DMS 273 (cell line): ENCODE results near the gene GALNT9.
"Not testable (repeated sequence)": the region's sequence is repeated elsewhere in the genome, so short reads cannot be mapped to it uniquely, and the experiment has no call there.

Experiments
- DNase-seq: peaks from one replicate; lab custom pipeline; 2025; ENCODE audit not compliant: unreplicated experiment; lab: John Stamatoyannopoulos, UW

GALNT9 gene

DNA sequence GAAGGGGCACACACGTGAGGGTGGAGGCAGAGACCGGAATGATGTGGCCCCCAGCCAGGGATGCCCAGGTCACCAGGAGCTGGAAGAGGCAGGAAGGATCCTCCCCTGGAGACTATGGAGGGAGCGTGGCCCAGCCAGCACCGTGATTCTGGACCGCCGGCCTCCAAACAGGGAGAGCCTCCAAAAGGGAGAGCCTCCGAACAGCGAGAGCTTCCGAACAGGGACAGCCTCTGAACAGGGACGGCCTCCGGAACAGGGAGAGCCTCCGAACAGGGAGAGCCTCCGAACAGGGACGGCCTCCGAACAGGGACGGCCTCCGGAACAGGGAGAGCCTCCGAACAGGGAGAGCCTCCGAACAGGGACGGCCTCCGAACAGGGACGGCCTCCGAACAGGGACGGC is 33.8 kb downstream of the GALNT9 start:
- DNase-seq: not testable (repeated sequence)

DNA sequence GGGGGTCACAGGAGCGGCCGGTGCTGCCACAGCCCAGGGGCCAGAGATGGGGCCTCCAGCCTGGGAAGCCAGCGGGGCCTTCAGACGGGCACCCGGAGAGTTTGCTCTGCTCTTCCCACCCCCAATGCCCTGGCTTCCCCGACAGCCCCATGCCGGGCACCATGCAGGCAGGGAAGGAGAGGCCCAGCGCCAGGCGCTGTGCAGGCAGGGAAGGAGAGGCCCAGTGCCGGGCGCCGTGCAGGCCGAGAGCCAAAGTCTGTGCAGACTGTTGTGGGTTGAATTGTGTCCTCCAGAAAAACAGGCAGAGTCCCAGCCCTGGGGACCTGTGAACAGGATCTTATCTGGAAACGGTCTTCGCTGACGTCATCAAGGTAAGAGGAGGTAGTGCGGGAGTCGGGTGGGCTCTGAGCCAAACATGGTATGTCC is 34.3 kb downstream of the GALNT9 start:
- DNase-seq: no peak

DNA sequence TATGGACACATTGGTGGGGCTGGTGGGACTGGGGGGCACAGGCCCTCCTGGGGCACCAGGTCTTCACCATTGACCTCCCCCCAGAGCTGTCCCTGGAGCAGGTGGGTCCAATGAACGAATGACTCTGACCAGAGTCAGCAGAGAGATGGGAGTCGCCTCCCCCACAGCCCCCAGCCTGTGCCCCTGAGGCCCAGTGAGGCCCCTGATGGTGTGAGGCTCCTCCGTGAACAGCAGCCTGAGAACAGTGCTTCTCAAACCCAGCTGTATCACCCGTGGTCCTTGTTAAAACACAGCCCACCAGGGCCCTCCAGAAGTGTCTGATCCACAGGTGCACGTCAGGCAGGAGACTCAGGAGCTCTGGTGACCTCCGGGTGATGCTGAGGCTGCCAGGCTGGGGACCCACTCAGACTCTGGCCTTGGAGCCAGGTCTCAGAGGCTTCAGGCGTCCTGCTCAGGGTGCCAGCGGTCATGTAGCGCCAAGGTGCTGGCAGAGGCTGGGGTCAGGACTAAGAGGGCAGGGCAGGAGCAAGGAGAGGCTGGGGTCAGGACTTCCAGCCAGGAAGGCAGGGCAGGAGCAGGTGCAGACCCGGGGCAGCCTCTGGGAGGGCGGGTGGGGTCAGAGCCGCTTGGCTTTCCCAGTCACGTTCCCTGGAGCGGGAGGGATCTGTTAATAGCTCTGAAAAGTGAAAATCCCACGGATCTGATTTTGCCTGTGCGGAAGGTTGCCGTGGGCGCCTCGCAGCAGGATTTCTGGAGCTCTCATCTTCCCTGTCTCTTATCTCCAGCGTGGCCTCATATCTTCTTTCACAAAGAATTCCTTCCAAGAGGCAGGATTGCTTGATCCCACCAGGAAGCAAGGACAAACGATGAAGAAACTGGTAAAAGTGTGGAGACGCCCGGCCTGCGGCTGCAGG is 35.0 kb downstream of the GALNT9 start:
- DNase-seq: no peak

DNA sequence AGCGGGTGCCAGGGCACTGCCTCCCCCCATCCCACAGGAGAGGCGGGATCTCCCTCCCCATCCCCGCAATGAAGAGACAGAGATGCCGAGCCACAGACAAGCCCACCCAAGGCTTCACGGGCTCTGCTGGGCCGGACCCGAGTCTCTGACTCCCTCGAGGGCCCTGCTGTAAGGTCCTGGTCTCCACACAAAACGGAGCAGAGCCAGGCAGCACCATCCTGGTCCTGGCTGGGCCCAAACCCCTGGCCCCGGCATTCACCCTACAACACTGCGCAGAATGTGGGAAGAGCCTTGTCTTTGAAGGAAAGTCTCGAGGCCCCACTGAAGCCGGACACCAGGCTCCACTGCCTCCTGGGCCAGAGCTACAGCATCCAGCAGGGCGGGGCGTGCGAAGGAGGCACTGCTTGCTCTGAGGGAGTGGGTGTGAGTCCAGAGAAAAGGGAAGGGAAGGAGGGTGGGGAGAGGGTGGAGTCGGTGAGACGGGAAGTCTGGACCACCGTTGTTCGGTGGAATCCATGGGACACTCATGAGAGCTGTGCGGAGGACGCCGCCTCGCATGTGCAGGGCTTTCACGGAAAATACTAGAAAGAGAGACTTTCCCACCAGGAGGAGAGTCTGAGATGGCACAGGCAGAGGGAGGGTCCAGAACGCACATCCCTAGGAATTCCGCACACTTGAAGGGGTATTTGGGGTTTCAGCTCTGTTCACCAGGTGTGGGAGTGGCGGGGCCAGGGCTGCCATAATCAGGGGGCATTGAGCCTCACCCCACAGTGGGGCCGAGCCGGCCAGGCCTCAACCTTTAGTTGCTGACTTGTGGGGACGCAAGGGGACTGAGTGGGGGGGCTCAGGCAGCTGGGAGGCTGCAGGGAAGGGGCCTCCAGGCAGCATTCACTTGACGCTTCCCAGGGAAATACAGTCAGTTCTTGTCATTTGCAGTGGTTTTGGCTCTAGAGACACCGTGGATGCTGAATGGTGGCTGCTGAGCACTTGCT is 36.8 kb downstream of the GALNT9 start:
- no peak for DNase-seq

DNA sequence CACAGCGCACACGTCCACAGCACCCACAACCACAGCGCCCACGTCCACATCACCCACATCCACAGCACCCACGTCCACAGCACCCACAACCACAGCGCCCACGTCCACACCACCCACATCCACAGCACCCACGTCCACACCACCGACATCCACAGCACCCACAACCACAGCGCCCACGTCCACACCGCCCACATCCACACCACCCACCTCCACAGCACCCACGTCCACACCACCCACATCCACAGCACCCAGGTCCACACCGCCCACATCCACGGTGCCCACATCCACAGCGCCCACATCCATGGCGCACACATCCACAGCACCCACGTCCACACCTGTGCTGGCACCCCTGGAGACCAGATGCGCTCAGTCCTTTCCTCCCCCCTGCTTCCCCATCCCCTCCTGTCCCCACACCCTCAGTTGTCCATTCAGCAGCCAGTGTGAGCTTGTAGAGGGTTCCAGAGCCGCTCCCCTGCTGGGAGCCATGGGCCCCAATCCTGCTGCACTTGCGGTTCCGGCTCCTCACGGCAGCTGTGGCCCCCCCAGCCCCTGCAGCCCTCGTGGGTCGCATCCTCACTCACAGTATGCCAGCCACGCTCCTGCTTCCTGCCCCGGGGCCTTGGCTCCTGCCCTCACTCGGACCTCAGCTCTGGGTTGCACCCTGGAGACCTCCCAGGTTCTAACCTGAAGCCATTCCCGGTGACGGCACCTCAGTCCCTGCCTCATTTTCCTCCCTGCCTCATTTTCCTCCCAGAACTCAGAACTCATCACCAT is 37.8 kb downstream of the GALNT9 start:
- no peak for DNase-seq

DNA sequence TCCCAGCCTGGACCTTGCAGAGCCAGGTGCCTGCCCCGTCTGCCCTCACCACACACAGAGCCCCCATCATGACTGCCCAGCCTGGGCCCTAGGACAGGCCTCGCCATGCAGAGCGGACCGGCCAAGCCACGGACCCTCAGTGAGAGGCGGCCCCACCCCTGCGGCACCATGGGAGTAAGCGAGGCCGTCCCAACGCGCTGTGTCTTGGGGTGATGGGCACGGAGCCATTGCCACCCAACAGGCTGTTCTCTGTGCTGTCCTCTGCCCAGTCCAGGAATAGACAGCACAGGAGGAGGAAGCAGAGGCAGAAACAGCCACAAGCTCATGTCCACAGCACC is 39.2 kb downstream of the GALNT9 start:
- DNase-seq: no peak

DNA sequence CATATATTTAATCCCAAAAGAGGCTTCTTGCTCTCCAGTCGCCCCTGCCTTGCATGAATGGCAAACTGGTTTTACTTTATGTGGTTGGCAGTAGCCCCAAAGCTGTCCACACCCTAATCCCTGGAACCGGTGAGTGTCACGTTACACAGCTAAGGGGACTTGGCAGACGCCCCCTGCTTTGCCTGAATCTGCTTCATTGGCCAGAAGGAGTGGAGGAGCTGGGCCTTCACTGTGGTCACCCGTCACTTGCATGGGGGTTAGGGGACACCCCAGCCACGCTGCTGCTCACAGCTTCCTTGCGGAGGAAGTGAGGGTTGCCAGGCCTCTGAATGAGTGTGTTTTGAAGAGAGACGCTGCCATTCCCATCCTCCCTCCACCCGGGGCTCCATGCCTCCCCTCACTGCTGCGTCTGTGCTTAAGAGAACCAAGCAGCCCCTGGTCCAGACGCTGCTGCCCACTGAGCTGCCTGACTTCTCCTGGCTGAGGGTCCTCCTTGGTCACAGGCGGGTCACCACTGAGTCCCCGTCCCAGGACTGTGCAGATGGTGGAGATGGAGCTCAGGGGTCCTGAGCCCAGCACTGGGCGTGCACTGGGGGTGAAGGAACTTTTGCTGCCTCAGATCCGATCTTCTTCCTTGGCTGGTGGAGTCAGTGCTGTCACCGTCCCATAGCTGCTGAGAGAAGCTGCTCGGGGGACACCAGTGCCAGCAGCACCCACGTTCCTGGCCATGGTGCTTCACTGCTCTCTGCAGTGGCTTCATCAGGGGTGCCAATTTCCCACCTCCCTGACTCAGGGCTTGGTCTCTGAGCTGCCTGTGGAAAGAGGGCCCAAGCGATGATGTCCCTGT is 39.8 kb downstream of the GALNT9 start:
- DNase-seq: peak; percentile 30

DNA sequence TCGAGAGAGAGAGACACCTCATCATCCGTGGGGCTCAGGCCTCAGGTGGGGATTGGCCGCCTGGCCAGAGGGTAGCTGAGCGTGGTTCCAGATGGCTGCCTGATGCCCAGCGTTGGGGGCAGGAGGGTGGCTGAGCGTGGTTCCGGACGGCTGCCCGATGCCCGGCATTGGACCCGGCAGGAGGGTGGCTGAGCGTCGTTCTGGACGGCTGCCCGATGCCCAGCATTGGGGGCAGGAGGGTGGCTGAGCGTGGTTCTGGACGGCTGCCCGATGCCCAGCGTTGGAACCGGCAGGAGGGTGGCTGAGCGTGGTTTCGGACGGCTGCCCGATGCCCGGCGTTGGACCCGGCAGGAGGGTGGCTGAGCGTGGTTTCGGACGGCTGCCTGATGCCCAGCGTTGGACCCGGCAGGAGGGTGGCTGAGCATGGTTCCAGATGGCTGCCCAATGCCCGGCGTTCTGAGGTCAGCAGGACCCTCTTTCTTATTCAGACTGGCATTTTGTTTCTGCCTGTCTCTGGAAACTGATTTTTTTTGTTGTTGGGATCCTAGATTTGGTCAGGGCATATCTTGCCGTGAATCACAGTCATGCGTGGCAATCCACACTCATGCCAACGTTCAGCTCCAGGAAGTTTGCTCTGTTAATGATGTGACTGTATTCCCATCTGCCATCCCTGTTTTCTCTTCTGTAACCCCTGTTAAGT is 40.7 kb downstream of the GALNT9 start:
- no peak for DNase-seq

DNA sequence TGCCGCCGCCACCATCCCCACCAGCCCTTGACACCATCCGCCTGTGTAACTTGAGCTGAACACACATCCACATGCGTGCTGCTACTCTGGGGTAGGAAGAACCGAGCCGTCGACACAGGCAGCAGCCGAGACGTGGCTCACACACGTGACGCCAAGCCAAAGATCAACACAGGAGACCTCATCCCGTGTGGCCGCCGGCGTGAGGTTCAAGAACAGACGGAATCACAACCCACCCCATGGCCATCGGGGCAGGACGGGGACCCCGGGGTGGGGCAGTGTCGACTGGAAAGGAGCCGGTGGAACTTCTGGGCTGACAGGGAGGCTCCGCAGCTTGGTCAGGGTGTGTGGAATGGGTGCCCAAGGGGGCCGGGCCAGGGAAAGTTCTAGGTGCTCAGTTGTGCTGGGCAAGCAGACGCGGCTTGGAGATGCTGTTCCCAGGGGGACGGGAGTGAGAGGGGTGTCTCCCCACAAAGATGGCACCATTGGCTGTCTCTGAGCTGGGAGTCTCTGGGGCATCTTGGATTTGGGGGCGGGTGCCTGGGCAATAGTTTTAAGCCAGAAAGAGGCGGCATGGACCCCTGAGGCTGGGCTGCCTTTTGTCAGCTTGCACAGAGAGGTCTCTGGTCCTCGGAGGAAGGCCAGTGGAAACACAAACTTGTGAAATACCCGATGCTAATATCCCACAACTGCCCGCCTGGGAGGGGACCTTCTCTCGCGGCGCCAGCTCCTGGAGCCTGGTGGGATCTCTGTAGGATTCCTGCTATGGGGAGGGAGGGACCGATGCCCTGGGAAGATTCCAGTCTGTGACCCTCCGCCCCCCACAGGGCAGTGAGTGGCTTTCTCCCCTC is 41.8 kb downstream of the GALNT9 start:
- no peak for DNase-seq

DNA sequence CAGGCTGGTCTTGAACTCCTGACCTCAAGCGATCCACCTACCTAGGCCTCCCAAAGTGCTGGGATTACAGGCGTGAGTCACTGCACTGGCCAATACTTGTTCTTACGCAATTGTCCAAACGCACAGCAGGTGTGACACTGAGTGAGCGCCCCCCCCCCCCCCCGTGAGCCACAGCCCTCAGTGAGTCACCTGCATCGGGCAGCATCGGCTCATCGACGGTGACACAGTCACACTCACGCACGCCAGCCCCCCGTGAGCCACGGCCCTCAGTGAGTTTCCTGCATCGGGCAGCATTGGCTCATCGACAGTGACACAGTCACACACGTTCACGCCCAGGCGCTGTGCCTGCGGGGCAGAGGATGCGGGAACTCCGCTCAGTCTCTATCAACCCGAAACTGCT is 42.5 kb downstream of the GALNT9 start:
- DNase-seq: no peak

DNA sequence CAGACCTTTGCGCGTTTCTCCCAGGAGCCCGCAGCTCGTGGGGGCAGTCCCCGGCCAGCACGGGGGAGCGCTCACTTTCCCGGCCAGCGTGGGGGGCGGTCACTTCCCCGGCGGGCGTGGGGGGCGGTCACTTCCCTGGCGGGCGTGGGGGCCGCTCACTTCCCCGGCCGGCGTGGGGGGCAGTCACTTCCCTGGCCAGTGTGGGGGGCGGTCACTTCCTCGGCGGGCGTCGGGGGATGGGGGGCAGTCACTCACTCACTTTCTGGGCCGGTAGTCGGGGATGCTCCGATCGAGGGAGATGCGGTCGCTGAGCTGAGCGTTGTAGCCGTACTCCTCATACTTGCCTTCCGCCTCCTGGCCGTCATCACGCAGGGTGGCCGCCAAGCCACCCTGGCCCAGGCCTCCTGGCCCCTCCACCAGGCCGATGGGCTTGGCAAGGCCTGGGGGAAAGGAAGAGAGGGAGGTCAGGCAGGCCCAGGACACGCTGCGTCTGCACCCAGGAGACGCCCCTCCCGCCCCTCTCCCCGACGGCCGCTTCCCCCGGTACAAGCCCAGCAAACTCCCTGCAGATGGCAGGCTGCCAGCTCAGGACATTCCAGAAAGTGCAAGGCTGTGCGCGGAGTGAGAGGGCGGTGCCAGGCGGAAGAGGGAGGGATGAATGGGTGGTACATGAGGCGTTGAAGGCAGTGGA is 43.3 kb downstream of the GALNT9 start:
- DNase-seq: peak; percentile 19

DNA sequence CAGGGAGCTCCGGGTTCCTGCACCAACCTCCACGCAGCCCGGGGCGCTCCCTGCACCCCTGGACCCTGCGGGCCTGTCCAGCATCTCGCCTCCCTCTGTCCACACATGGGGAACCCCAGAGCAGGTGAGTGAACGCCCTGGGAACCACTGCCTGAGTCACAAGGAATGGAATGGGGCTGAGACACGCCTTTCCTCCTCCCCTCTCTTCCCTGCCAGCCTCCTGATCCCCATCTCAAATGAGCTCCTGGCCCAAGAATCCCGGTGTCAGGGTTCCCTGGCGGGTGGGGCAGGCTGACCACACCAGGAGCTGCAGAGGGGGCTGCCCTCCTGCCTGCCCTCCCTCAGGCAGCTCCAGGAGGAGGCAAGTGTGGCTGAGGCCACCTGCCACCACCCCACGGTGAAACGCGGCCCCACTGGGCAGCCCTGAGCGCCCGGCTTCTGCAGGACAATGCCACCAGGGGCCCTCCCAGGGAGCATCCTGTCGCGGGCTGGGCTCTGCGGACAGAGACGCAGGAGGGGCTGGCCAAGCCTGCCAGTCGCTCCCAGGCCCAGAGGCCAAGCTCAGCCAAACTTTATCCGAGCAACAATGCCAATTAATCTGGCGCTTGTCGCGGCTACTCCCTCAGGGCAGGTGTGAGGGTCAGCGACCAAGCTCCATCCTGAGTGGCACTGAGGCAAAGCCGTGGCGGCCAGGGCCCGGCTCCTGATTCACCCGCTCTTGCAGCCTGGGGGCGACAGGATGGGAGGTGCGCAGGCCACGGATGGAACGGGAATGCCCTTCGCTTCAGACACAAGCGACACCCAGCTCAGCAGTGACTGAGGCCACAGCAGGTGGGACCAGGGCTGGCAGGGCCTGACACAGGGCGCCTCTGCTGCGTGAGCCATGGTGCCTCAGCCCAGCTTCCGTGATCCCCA is 44.3 kb downstream of the GALNT9 start:
- DNase-seq: no peak

DNA sequence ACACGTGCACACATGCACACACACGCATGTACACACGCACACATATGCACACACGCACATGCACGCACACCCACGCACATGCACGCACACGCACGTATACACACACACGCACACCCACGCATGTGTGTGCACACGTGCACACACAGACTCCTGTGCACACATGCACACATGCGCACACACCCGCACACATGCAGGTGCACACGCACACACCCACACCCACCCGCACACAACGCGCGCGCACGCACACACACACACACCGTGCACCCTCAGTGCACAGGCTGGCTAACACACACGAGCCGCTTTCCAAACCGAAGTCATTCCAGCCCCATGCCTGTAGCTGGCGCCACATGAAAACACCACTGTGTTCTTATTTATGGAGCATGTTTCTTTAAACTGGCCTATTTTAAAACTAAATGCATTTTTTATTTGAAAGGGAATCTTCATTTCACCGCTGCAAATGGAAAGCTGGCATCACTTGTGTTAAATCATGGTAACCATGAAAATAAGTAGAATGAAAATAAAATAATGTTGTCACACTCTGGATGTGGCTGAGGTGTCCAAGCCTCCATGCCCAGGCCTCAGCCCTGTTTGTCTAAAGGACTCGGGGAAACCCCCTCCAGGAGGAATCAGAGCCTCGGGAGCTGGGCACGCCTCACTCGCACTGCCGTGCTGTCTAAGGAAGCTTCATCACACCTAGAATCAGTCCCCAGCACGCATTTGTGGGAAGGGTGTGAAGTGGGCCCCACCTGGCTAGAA is 45.1 kb downstream of the GALNT9 start:
- peak; percentile 30 for DNase-seq

DNA sequence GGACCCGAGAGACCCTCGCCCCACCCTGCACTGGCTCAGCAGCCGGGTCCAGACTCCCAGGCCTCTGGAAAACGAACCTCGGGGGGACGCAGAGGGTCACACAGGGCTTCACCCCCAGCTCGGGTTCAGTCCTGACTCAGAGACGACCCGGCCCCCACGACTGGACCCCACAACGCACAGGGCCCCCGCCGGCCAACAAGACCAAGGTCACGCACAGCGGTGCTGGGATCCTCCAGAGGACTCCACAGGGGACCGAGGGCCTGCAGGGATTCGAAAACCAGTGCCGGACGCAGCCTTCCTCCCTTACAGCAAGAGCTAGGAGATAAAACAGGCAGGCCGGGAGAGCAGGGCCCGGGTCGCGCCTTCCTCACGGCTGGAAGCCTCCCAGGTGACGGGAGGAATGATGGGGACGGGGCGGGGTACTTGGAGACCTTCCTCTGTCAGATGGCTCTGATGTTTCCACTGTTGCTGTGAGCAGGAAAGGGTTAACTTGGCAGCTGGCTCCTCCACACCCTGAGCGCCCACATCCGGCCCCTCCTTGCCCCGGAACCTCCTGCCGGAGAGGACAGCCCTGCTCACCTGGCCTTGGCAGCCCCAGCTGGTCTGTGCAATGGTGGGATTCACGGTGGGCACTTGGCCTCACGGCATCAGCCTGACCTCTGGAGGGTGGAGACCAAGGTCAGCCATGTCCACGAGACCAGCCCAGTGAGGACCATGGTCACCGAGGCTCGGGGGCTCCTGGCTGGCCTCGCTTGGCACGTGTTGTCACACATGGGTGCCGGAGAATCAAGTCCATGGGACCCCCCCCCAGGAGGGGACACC is 46.2 kb downstream of the GALNT9 start:
- DNase-seq: no peak
